NCI-H187 (cell line): ENCODE results near the gene FAM20A.

ENCODE experiments used
- DNase-seq, 2 experiments: peaks; one replicate each; lab custom pipeline; 2025; lab: John Stamatoyannopoulos, UW

FAM20A gene

DNA sequence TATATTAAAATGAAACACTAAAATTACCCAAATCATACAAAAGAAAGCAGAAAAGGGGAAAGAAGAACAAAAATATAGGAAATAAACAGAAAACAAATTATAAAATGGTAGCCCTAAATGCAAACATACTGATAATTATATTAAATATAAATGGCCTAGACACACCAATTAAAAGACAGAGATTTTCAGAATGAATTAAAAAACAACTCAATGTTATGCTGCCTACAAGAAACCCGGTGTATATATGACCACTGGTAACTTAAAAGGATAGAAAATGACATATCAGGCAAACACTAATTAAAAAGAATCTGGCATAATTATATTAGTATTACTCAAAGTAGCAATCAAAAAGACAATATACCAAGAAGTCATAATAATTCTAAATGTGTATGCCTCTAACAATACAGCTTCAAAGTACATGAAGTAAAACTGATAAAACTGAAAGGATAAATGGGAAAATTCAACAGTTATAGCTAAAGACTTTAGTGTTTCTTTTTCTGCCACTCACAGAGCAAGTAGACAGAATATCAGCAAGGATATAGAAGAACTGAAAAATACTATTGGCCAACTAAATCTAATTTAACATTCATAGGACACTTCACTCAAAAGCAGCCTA is 7.5 kb upstream of the FAM20A start:
- no peak for DNase-seq

DNA sequence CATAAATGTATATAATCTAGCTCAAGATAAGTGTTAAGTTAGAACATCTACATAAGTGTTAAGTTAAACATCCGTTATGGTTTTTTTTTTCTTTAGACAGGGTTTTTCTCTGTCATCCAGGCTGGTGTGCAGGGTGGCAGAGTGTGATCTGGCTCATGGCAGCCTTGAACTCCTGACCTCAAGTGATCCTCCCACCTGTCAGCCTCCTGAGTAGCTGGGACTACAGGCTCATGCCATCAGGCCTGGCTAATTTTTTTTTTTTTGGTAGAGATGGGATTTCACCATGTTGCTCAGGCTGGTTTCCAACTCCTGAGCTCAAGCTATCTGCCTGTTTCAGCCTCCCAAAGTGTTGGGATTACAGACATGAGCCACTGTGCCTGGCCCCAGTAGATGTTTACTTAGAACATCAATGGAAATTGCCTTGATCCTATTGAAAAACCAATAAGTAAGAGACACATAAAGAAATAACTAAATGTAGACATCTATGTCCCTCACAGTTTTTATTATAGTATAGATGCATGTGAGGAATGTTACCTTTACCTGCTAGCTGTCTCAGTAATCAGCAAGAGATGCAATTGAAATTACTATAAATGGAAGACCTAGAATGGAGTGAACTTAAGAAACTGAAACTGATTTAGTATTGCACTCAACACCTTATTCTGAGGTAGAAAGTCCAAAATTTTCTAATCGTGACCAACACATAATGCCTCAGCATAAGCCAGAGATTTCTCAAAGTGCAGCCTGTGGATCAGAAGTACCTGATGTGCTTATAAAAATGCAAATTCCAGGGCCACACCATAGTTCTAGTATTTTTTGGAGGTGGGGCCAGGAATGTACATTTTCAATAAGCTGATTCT is 5.5 kb upstream of the FAM20A start:
- no peak for DNase-seq

DNA sequence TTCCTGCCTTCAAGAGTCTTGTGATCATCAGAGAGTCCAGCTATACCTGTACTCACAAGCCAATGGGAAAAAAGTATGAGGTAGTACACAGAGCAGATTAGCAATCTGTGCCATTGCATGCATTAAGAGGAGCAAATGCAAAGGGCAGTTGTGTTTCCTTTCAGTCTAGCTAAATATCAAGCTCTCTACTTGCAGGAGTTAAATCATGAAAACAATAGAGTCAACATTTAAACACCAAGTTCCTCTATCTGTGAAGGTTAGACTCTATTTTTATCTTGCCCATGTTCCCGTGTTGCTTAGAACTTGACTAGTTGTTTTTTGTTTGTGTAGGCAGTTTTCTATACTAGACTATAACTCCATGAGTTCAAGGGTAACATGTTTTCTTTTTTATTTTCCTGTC is 4.7 kb upstream of the FAM20A start:
- DNase-seq = no peak

- no peak for DNase-seq
Observed at GRCh38 chr17:68603656-68604055, 2.5 kb upstream of the FAM20A start.

- no peak for DNase-seq
Observed at GRCh38 chr17:68603027-68603426, 1.9 kb upstream of the FAM20A start.

- DNase-seq = no peak
Observed at GRCh38 chr17:68602289-68602688, 1.1 kb upstream of the FAM20A start.

GRCh38 chr17:68601565-68602288 is 560 bp upstream of the FAM20A start:
- no peak for DNase-seq

DNA sequence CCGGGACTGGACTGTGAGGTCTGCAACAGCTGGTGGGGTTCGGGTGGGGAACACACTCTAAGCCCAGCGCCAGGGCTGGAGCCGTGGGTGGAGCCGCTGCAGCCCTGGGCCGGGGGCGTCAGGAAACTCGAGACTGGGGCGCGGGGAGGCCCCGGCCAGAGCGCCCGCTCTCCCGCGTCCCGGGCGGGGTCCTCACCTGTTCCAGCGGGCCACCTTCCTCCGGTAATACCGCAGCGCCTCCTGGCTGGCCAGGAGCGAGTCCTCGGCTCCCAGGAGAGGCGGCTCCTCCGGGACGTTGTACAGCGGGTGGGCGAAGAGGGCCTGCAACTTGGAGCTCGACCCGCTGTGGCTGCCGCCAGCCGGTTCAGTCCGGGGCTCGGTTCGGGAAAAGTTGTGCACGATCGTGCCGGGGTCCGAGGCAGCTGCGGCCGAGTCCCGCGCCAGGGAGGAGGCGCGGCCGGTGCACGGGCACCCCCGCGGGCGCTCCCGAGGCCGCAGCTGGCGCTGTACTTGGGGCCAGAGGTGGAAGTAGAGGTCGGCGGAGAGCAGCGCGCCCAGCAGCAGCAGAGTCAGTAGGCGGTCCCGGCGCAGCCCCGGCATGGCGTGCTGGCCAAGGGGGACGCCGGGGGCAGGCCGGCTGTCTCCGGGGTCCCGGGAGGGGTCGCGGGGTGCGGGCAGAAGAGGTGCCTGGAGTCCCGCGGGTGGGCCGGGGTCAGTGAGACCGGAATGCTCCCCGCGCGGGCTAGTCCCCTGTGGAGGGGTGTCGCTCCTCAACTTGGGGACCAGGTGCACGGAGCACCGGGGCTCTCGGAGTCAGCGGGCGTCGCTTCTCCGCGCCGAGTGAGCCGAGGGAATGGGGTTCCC is 868 bp downstream of the FAM20A start:
- no peak for DNase-seq

DNA sequence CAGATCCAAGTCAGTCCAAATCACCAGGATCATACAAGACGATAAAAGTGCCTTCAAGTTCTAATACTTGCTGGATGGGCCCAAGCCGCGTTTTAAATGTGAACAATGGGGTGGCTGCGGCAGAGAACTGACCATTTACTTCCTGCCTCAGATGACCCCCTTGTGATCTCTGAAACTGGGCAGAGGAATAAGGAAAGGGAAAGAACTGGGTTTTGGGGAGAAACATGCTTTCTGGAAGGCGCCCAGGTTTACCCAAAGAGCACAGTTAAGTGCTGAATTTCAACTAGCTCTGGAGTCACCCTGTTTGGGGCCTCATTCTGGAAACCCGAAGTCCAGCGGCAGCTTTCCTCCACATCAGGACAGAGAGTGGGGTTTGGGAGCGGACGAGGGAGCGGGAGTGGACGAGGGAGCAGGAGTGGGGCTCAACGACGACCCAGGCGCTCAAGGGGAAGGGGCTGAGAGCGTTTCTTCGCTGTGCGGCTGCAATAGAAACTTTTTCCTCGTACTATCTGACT is 1.6 kb downstream of the FAM20A start:
- no peak for DNase-seq

GRCh38 chr17:68599091-68599490 is 2.1 kb downstream of the FAM20A start:
- no peak for DNase-seq

GRCh38 chr17:68598545-68598961 is 2.6 kb downstream of the FAM20A start:
- no peak for DNase-seq

- no peak for DNase-seq
Observed at GRCh38 chr17:68598074-68598473, 3.1 kb downstream of the FAM20A start.

GRCh38 chr17:68596411-68596945 is 4.7 kb downstream of the FAM20A start:
- no peak for DNase-seq

DNA sequence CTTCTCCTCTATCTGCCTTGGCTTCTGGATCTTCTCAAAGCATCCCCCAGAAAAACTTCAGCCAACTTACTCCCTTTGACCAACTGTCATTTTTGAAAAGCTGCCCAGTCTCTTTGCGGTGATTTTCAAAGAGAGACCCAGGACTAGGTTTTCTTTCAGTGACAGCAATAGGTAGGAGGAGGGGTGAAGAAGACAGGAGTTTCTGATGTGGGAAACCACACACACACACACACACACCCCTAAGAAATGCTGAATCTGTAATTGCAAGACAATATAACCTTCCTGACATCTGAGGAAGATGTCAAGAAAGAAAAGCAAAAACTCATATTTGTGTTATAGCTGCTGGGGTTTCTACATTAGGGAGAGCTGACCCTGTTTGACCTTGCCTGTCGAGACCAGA is 5.2 kb downstream of the FAM20A start:
- no peak for DNase-seq

- DNase-seq = no peak
Observed at GRCh38 chr17:68595496-68595895, 5.7 kb downstream of the FAM20A start.

GRCh38 chr17:68594552-68594951 is 6.6 kb downstream of the FAM20A start:
- no peak for DNase-seq

GRCh38 chr17:68592682-68593641 is 8.2 kb downstream of the FAM20A start:
- no peak for DNase-seq

DNA sequence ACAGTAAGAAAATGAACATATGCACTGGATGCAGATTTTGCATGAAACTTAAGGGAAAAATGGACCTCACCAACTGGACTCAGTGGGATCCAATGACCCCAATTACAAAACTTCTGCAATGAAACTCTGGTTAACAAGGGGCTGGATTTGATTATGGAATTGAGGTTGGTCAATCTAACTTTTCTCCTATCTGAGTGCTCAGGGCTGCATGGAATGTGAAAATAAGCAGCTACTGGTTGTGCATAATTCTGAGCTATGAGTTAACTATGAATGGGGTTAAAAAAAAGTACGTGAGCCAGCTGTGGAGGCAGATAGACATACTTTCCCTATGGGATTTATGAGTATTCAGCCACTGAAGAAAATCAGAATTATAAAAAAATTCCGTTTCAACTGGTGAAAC is 9.2 kb downstream of the FAM20A start:
- DNase-seq = no peak

DNA sequence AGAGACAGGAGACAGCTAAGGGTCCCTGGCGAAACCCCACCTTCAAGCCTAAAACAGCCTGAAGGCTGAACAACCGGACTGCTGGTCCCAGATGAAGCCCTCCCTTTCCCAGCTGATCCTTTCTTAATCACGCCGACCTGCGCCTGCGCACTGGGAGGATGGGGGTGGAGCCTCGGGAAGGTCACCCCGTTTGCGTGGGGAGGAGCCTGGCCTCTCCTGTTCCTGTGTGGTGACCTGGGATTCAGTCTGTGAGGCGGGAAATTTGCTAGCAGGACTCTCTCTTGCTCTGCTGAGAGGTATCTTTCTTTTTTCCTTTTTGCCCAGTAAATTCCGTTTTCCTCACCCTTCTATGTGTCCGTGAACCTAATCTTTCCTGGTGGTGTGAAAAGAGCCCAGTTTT is 9.6 kb downstream of the FAM20A start:
- no peak for DNase-seq

DNA sequence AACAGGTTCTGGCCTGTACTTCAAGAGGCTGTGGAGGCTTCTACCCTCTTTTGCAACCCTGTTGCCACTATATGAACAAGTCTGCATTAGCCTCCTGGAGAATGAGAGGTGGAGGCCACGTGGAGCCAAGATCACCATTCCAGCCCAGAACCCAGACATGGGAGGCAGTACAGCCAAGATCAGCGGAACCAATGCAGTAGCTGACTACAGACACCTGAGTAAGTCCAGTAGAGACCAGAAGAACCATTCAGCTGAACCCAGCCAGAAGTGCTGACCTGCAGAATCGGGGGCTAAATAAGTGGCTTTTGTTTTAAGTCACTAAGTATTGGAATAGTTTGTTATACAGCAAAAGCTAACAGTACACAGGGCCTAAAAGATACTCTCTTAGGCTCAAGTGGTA is 12.1 kb downstream of the FAM20A start:
- no peak for DNase-seq
